GM18508 (cell line): ENCODE results near the gene SSBP1.
"Not testable (repeated sequence)": the region's sequence is repeated elsewhere in the genome, so short reads cannot be mapped to it uniquely, and the experiment has no call there.

ENCODE experiments used
- ATAC-seq: cut with Tn5 transposase; IDR thresholded peaks from one replicate; pipeline ENCODE4 v1.9.1; 2021; ENCODE audit warnings: moderate number of reproducible peaks; ENCODE audit not compliant: insufficient read depth, unreplicated experiment

The SSBP1 gene

DNA sequence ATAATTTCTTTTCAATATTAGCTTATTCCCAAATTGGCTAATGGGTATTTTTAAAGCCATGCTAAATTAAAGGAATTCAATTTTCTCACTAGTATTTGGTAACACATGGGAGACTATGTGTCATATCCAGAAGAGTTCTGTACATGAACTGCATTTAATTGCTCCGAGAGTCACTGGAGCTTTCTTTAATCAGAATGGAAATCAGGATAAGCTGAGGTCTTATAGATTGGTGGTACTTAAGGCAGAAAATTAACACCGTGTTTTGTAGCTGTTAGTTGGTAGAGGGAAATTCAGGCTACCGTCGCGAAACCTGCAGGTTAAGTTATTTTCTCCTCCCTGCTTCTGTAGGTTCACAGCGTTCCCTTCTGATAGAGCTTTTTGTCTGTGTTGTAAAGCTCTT, 29.8 kb upstream of the SSBP1 start, which contains the start of gene WEE2:
Gene WEE2, plus strand, starts transcription at position 3 of the 400 bp plus-strand sequence. CDS start 406 bp downstream, outside the sequence.
- ATAC-seq, result no peak

DNA sequence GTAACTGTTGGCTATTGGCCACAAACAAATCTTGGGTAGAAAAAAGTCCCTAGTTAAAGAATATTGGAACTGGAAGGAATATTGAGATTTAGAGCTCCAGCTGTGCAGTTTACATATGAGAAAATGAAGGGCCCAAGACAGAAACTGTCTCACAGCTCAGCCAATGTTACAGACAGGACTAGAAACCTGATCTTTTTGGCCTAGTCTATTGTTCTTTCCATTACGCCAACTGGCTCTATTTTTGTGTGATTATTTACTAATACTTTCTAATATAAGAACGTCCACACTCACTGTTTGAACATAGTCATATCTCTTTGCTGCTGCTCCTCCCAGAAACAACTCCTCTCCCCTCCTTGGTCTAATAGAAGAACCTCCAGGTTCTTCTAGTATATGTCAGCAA, 28.8 kb upstream of the SSBP1 start:
- ATAC-seq, result no peak

DNA sequence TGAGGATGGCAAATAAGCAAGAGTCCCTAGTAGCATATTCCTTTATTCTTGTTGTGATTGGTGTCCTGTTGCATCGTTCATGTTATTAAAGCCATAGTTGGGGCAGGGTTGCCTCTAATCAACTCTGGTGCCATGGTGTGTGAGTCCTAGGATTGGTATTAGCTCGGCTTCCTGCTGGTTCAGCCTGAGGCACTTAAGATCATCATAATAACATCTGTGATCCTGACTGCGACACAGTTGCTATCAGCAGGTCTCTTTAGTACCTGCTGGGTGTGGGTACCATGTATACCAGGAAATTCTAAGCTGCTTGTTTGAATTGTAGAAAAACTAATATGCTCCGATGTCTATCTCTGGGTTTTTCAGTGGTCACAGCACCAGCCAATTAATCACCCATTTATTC, 28.4 kb upstream of the SSBP1 start:
- ATAC-seq, result no peak

DNA sequence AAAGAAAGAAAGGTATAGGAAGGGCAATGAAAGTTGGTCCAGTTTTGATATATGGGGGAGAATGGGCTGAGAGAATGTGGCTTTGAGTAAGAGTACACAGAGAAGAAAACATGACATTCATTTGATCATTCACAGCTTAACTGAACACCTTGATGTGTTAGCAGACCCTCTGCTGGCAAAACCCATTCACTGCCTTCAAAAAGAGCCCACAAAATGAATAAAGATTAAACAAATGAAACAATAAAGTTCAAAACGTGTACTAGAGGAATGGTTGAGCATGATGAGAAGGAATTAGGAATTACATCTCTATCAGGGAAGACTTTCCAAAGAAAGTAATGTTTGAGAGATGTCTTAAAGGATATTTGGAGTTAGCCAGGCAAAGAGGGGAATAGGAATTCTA, 27.9 kb upstream of the SSBP1 start:
- ATAC-seq, result no peak

DNA sequence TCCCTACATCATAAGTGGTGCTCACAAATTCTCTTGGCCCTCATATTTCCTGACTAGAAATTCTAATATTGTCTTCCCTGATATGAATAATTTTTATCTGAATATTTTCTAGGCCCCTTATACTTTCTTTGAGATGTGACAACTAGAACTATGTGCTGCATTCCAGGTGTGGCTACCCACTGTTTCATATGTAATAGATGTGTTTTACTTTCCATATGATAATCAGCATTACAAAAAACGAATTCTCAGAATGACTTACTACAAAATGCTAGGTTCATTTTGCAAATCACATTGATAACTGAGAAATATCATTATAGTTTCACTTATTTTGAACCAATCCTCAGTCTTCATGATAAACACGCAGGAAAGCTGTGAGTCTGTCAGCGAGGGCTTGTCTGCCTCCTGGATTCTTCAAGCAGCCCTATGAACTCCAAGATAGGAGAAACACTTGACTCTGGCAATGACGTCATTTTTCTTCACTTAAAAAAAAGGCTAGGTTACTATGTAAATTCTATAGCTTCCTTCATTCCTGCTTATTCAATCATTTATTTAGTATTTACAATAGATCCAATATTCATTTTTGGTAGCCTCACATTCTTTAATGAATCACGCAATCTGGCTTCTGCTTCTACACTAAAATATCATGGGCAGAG, 25.4 kb upstream of the SSBP1 start:
- no peak for ATAC-seq

DNA sequence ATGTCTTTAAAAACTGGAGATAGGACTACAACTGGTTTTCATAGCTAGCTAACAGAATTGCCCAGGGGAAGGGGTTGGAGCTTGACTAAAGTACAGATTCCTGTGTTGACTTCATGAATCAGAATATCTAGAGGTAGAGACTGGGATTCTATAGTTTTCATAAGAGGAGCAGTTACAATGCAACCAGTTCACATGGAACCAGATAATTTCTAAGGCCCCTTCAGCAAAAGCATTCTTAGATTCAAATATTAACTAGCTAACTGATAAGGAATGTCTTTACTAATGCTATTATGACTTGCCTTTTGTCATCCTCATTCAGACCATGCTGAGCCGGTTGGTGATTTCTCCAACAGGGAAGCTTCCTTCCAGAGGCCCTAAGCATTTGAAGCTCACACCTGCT, 24.3 kb upstream of the SSBP1 start:
- ATAC-seq, result no peak

DNA sequence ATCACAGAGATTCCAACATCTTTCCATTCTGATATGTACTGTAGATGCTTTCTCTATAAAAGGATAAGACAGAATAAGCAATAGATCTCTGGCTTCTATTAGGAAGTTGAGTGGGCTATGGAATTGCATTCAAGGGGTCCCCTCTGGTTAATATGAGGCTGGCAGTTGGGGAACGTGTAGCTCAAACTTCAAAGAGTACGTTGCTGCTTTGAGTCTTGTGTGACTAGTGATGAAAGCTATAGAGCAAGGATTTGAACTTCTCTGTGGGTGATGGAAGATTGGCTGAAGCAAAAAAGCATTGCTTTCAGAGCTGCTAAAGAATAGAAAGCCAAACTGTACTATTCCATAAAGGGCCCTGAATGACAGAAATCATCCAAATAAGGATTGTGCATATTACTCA, 23.6 kb upstream of the SSBP1 start:
- no peak for ATAC-seq

DNA sequence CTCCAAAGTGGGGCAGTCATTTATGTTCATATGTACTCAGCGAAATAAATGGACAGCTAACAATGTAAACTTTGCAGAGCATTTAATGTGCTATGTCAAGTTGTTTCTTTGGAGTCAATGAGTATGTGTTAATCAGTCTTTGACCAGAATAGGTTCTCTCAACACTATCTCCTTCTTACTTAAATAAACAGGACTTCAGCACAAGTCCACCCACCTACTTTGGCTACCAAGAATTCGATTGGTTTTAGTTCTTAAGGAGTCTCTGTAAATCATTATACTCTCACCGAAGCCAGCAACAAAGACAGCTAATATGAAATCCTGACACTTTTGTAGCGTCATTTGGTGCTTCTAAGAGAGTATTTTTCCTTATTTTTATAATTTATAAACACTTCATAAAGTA, 23.1 kb upstream of the SSBP1 start:
- ATAC-seq, result no peak

DNA sequence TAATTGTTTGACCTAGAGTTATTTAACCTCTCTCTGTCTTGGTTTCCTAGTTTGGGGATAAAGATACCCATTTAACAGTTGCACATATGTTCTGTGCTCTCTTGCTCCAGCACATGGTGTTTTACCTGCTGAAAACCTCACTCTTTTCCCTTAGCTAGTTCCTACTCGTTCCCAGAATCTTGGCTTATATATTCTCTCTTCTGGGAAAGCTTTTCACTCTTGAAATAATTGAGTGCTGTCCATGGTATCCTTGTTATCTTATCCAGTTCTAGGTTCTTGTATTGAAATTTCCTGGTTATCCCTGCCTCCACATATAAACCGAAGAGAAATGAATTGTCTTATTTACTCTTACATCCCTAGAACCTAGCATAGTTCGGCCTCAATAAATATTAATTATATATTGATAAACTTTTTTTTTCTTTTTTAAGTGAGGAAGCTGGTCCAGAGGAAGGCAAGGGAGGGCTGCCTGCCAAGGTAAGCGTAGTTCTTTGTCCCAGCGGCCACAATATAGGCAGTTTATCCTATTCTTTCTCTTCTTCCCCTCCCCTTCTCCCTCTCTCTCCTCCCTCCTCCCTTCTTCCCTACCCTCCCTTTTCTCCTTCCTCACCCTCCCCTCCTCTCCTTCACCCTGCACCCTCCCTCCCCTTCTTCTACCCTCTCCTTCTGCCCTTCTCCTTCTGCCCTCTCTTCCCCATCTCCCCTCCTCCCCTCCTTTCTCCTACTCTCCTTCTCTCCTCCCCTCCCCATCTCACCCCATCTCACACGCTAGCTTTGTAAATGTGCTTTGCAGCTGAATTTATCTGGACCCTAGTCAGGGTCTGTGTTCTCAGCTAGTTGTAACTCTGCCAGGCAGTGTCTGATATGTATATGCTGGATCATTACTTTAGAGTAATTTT, 22.1 kb upstream of the SSBP1 start:
- no peak for ATAC-seq

DNA sequence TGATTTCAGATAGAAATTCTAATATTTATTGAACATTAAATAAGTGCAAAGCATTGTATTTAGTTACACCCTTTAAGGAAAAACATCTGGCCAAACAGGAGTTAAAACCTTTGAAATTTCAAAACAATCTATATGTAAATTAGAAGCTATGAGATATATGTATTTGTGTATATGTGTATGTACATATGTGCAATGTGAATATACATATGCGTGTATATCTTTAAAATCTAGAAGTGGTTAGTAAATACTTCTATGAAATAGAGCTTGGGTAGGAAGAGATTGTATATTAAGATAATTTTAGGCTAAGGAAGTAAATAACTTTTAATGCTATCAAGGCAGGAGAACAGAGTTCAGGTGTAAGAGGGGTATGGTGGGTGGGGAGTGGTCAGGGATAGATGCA, 20.7 kb upstream of the SSBP1 start:
- no peak for ATAC-seq

DNA sequence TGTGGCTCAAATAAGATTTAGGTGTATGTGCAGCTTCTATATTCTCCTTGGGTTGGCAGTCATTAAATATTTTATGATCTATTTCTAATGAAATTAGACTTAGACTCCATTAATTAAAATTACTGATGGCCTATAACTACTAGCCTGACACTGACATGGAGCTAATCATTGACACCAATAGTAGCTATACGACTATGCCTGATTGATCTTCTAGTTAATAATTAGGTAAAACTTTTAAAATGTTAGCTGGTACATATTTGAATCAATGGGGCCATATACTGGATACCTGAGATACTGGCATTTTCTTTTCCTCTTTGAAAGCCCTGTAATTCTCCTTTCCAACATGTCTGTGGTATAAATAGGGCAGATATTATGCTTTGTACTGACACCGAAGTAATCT, 15.6 kb upstream of the SSBP1 start:
- no peak for ATAC-seq

DNA sequence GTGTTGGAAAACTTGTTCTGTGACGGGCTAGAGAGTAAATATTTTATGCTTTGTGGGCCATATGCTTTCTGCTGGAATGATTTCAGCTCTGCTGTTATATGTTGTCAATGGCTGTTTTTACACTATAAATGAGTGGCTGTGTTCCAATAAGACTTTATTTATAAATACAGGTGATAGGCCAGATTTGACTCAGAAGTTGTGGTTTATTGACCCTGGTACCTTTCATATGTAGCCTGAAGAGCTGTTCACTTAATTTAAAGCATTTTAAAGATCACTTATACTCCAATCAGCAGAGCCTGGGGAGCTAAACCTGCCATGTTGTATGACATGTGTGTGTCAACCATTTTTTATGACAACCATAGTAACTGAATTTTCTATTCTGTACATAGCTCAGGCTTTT, 9.1 kb upstream of the SSBP1 start:
- no peak for ATAC-seq

DNA sequence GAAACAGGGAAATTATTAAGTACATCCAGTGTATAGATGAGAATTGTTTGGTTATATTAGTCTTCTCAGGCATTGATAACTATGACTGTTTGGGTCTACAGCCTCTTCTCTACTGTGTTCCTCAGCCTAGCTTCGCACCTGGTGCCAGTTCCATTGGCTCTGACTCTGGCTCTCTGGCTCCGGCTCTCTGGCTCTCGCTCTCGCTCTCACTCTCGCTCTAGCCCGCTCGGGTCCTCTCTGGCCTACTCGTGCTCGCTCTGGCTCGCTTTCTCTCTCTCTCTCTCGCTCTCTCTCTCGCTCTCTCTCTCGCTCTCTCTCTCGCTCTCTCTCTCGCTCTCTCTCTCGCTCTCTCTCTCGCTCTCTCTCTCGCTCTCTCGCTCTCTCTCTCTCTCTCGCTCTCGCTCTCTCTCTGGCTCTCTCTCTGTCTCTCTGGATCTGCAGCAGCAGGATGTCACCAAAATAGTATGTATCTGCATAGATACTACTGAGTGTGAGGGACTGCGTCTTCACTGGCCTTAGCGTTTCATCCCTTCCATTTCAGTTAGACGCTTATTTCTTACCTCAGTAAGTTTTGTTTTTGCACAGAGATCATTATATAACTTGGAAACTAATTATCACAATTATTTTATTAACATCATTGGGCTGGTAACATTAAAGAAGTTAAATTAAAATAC, 6.5 kb upstream of the SSBP1 start:
- no peak for ATAC-seq

DNA sequence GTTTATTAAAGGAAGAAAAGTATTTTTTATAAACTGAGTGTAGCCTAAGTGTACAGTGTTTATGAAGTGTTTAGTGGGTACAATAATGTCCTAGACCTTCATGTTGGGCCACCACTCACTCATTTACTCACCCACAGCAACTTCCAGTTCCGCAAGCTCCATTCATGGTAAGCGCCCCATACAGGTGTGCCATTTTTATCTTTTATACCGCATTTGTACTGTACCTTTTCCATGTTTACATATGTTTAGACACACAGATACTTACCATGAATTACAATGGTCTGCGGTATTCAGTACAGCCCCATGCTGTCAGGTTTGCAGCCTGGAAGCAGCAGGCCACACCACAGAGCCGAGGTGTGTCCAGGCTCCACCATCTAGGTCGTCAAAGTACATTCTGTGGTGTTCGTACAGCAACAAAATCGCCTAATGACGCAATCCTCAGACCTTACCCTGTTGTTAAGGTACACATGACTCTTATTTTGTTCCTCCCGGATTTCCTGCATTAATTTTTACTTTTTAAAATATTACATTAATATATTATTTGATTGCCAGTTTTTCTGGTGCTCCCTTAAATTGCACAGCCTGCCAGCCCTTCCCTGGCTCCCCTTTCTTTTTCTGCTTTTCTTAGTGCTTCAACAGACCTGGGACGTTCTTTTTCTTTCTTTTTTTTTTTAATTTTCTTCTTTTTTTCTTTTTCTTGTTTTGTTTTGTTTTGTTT, 881 bp upstream of the SSBP1 start:
- no peak for ATAC-seq

DNA sequence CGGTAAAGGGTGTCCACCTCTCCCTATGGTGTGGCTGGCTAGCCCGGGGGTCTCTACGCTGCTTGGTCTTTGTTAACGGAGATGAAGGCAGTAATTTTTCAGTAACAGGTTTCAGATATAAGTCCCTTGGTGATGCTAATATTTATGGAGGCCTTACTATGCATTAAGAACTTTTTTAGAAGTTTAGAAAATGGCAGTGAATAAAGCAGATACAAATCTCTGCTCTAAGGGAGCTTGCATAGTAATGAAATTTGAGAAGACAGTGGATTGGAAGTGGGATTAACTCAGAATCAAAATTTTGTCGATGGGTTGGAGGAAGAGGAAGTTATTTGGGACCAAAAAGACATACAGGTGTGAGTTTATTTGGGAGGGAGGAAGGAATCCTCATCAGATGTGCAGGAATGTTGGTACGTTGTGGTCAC, 445 bp downstream of the SSBP1 start:
- no peak for ATAC-seq

DNA sequence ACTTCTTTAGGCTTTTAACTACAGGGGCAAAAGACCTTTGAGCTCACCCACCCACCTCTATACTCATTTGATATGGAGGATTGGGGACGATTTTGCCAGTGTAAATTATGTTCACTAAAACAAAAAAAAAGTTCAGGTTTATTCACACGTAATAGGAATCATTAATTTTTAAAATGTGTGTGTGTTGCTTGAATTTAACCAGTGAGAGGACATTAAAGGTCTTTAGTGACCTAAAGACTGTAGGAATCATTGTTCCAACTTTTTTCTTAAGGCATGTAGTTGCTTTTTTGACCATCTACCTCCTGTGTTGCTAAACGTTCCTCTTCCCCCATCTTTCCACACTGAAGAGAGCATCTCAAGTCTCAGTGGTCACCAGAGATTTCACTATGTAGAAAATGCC, 1.1 kb downstream of the SSBP1 start:
- no peak for ATAC-seq

DNA sequence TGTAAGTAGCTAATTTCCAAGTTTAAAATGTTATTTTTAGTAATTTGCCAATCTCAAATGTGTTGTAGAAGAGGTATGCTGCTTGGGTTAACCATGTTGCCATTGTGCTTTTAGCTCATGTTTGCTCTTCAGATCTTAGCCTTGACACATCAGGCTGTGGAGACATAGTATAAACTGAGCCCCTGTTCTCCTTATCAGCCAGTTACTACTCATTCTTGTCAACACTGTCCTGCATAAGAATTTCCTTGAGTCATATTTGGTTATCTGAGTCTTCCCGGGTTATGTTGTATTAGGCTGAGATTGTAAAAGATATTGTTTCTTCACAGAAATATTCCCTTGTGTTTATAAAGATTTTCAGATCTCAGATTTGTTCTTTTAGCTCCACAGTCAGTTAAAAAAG, 4.1 kb downstream of the SSBP1 start:
- ATAC-seq, result no peak

DNA sequence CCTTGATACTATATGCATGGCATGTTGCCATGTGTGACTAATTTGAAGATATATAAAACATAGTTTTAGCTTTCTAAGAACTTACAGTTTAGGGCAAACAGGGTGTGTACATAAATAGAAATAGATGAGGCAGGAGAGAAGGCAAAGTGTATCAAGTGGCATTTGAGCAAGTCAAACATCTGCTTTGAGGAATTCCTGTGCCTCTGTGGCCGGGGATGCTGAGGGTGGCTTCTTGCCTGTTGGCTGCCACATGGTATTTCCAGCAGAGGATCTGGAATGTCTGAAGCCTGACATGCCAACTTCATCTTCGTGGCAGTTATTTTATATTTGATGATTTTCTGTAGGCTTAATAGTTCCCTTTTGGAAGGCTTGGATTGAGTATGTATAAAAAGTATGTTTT, 6.0 kb downstream of the SSBP1 start:
- ATAC-seq, result no peak

DNA sequence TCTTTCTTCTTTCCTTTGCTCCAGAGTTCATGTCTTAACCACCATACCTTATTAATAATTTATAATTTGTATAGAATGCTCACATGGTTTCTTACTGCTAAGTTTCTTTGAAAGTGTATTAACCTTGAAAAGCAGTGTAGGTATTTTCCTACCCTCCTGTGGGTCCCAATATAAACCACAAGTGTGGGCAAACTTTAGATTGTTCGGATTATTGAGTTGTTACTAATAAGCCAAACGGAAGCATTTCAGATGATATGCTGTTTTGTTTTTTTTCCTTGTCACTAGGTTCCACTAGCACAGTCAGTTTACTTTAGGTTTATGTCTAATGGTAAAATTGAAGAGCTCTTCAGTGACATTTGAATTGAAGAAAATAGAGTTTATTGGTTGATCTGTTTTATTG, 10.2 kb downstream of the SSBP1 start:
- no peak for ATAC-seq

DNA sequence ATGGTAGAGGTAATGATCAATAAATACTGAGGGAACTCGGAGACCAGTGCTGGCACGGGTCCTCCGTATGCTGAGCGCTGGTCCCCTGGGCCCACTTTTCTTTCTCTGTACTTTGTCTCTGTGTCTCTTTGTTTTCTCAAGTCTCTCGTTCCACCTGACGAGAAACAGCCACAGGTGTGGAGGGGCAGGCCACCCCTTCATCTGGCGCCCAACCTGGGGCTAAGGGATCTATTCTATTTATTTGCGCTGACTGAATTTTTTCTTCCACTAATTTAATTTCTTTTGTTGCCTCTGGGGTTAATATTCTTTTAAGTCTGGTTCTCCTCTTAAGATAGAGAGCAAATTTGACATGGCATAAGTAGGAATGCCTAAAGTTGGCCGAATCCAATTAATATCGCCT, 13.7 kb downstream of the SSBP1 start:
- ATAC-seq, result not testable (repeated sequence)

DNA sequence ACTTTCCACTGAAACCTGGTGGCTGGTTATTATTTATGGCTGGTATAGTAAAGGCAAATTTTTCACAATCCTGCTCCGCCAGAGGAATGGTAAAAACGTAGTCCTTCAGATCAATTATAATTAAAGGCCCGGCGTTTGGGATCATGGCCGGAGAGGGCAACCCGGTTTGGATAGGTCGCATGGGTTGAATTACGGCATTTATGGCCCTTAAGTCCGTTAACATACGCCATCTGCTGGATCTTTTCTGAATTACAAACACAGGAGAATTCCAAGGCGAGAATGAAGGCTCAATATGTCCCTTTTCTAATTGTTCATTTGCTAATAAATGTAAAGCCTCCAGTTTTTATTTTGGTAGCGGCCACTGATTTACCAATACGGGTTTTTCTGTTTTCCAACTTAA, 14.5 kb downstream of the SSBP1 start:
- no peak for ATAC-seq
